A549 (cell line): ENCODE data around the gene CYLD.

Experiments
- CHD2 ChIP-seq: fragments of 150-350 bp; IDR thresholded peaks from 2 replicates; pipeline ENCODE4 v1.6.1; 2014; ENCODE audit warnings: low read length; ENCODE audit not compliant: partially characterized antibody
- CTCF ChIP-seq: fragments of >200 bp; sonication (Bioruptor Twin); formaldehyde crosslinking; IDR thresholded peaks from 3 replicates; pipeline ENCODE4 v1.5.1; 2016
- EP300 ChIP-seq, 2 experiments: fragments of >200 bp; sonication (Bioruptor Twin); formaldehyde crosslinking; IDR thresholded peaks; 2 replicates in 1 of 2; 3 replicates in 1 of 2; pipeline ENCODE4 v1.6.1; 2016 to 2017
- ESRRA ChIP-seq: fragments of 150-350 bp; IDR thresholded peaks from 2 replicates; pipeline ENCODE4 v1.6.1; 2014; ENCODE audit warnings: mild to moderate bottlenecking, low read length, borderline replicate concordance
- HOXB13 ChIP-seq: fragments of 250-450 bp; sonication (Bioruptor Pico); IDR thresholded peaks from 2 replicates; pipeline ENCODE4 v1.5.0; 2020; ENCODE audit warnings: low read depth, mild to moderate bottlenecking, moderate library complexity
- MAFK ChIP-seq: fragments of 450-650 bp; IDR thresholded peaks from 2 replicates; pipeline ENCODE4 v1.6.1; 2014; ENCODE audit not compliant: partially characterized antibody
- MYC ChIP-seq: IDR thresholded peaks from 2 replicates; pipeline ENCODE4 v1.6.1; 2012; ENCODE audit warnings: mild to moderate bottlenecking, inconsistent platforms, low read length, improper control_type of control experiment, borderline replicate concordance
- PHF8 ChIP-seq: fragments of 200-600 bp; sonication (generic); IDR thresholded peaks from 2 replicates; pipeline ENCODE4 v1.6.1; 2016; ENCODE audit warnings: low read depth, mild to moderate bottlenecking, antibody characterized with exemption, moderate library complexity, borderline replicate concordance
- POLR2A ChIP-seq: IDR thresholded peaks from 2 replicates; pipeline ENCODE4 v1.6.1; 2012; ENCODE audit warnings: mild to moderate bottlenecking, low read length
- REST ChIP-seq: fragments of 200-600 bp; sonication (generic); IDR thresholded peaks from 2 replicates; pipeline ENCODE4 v1.6.1; 2016; ENCODE audit warnings: antibody characterized with exemption, mild to moderate bottlenecking, moderate library complexity
- TFCP2L1 ChIP-seq: fragments of 250-450 bp; sonication (Bioruptor Pico); IDR thresholded peaks from 2 replicates; pipeline ENCODE4 v1.5.0; 2021; ENCODE audit warnings: mild to moderate bottlenecking

GRCh38 chr16:50733468-50733867 is 8.4 kb upstream of the CYLD start:
- no peak for TF ChIP-seq MAFK
- TF ChIP-seq REST, result no peak
- TF ChIP-seq MYC, result no peak
- TF ChIP-seq HOXB13 (CRISPR knock-in tag), result no peak
- TF ChIP-seq PHF8, result no peak
- TF ChIP-seq EP300 (IDR thresholded peaks at IDR 0.05), result no peak
- TF ChIP-seq CHD2, result no peak
- TF ChIP-seq CTCF, result no peak
- TF ChIP-seq ESRRA, result no peak
- no peak for TF ChIP-seq POLR2A
- TF ChIP-seq TFCP2L1 (CRISPR knock-in tag), result no peak
